SIG-M5 (cell line): ENCODE data around the gene ACER3.
"Not testable (repeated sequence)": the region's sequence is repeated elsewhere in the genome, so short reads cannot be mapped to it uniquely, and the experiment has no call there.

Experiments used
- DNase-seq: peaks from one replicate; lab custom pipeline; 2025; lab: John Stamatoyannopoulos, UW

The ACER3 gene

GRCh38 chr11:76872959-76873827, 12.5 kb downstream of the ACER3 start:
- no peak for DNase-seq

- DNase-seq: no peak
Measured at GRCh38 chr11:76878014-76878413, 17.3 kb downstream of the ACER3 start.

DNA sequence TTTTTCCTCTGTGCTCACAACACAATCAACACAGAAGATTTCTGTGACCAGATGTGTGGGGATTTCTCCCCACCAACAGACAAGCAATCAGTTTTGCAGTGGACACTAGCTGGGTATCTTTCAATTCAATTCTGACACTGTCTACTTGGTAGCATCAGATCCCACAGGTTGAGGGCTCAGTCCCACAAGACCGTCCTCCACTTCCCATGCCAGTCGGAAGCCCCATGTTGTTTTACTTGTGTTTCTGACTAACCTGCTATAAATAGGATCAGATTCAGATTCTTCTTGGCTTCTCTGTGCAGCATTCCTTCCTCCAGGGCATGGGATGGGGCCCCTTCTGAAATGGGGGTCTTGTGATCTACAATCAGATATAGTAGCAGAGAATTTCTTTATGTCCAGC, 19.6 kb downstream of the ACER3 start:
- DNase-seq: no peak

DNA sequence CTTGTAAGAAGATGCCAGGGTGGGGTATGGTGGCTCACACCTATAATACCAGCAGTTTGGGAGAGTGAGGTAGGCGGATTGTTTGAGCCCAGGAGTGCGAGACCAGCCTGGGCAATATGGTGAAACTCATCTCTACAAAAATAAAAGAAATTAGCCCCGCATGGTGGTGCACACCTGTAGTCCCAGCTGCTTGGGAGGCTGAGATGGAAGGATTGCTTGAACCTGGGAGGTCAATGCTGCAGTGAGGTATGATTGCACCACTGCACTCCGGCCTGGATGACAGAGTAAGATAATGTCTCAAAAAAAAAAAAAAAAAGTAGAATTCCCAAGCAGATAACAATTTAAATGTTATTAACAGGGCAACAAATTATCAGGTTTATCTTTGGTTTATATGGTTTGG, 20.2 kb downstream of the ACER3 start:
- DNase-seq: no peak

GRCh38 chr11:76885390-76886097, 24.8 kb downstream of the ACER3 start:
- DNase-seq: no peak

GRCh38 chr11:76888989-76889388, 28.3 kb downstream of the ACER3 start:
- no peak for DNase-seq

DNA sequence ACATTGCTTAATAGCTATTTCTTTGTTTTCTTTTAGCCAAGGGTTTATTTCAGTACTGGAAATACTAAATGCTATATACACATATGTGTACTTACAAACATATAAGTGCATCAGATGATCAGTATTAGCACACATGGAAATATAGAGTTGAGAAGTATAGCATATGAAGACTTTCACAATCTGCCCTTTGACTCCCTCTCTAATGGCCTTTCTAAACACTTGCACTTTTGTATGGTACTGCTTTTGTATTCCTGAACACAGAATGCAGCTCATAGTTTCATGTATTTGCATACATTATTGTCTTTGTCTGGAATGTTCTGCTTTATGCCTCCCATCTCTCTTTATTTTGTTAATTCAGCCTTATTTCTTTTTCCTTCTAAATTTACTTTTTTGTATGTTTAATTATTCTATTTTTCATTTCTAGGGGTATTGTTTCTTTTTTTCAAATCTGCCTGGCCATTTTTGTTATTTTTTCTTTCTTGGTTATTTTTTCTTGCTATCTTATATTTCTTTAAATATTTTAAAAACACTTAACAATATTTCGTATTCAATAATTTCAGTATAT, 28.8 kb downstream of the ACER3 start:
- no peak for DNase-seq

DNA sequence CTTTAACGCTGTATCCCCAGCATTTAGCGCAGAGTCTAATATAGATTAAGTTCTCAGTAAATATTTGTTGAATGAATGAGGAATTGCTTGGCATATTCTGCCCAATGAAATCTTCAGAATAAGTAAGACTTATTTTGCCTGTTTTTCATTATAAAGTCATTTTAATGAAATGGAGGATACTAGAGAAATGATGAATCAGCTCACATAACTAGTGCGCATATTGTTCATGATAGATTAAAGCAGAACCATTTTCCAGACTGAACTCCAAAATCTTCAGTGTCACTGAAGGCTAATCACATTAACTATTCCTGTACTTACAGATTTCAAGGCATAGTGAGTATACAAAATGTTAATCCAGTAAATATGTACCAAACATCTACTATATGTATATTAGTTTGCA, 29.6 kb downstream of the ACER3 start:
- no peak for DNase-seq

DNA sequence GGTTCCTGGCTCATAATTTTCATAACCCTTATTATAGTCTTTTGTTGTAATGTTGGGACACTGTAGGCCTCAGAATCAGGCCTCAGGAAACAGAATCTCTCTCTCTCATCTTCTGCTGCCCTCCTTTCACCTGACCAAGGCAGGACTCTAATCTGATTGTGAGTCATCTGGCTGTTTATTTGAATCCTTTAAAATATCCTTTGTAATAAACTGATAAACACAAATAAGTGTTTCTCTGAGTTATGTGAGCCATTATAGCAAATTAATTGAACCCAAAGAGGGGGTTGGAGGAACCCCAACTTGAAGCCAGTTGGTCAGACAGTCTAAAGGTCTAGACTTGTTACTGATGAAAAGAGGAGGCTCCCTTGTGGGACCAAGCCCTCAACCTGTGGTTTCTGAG, 30.6 kb downstream of the ACER3 start:
- no peak for DNase-seq

- no peak for DNase-seq
Measured at GRCh38 chr11:76891793-76892192, 31.1 kb downstream of the ACER3 start.

GRCh38 chr11:76892306-76892705, 31.6 kb downstream of the ACER3 start:
- DNase-seq: no peak

DNA sequence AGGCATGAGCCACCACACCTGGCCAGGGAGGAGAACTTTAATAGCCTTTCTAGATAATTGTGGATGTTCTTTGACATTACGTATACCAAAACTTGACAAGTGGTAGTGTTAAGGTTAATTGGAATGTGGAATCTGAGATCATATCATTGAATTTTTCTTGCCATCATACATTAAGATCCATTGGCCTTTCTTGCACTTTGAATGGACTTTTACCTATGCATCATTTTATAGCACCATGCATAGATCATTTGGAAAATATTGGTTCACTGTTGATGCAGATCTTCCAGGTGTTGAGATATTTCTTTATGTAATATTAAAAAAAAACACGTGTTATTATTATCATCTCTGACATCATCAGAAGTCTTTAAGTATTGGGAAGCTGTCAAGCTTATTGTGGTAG, 36.5 kb downstream of the ACER3 start:
- no peak for DNase-seq

DNA sequence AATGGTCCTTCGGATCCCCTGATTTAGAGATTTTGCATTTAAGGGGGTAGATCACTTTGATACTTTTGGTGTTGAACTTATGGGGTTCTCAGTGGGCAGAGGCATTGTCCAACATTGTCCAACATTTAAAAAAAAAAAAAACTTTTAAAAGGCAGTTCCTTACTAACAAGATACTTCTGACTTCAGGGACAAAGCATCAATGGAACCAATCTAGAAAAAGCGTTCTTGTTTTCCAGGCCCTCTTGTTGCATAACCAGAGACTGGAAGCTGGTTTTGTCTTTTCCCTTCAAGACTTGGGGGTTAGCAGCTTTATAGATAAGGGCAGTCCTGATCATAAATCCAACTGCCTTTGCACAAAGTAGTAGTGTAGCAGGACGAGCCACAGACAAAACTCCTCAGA, 40.4 kb downstream of the ACER3 start:
- DNase-seq: no peak

GRCh38 chr11:76901622-76902021, 40.9 kb downstream of the ACER3 start:
- DNase-seq: not testable (repeated sequence)

- DNase-seq: no peak
Measured at GRCh38 chr11:76902121-76903014, 41.6 kb downstream of the ACER3 start.

DNA sequence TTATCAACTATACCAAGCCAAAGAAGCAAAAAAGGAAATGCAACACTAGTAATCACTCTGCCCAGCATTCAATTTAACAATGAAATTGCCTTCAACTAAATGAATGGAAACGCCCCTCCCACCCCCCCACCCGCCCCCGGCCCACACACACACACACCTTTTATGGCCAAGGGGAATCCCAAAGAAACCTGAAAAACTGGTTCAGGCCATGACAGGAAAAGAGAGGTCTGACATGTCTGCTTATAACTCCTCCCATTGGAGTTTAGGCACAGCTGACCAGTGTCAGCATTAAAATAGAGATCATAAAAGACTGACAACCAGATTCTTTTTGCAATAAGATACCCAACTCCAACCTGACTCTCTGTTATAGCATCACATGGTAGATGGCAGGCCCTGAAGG, 42.6 kb downstream of the ACER3 start:
- no peak for DNase-seq

- DNase-seq: no peak
Measured at GRCh38 chr11:76910620-76911414, 50.1 kb downstream of the ACER3 start.

DNA sequence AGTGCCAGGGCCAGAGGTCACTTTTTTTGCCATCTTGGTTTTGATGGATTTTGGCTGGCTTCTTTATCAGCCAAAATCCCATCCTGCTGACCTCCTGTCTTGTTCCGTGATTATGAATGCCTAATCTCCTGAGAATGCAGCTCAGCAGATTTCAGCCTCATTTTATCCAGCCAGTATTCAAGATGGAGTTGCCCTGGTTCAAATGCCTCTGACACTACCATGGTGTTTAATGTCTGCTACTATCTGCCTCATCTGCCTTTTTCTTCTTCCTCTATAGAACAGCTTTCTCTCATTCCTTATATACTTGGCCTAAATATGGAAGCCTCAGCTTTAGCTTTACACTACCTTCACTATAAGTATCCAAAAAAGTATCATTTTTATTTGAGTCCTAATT, 50.7 kb downstream of the ACER3 start:
- DNase-seq: no peak

DNA sequence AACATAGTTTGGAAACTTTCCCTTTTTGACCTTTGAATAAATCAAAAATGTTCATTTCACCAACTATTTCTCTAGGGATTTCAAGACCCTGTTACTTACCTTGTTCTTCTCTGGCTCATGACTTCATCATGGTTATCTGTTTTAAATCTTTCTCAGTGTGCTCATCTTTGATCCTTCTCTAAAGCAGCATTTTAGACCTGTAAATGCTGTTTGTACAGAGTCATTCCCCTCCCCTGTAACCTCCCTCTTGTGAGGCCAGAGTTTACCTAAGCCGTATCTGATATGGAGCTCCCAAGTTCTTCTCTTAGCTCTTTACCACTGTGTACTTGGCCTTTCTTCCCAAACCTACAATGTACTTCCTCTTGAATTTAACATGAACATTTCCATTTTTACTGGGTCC, 56.0 kb downstream of the ACER3 start:
- DNase-seq: no peak

DNA sequence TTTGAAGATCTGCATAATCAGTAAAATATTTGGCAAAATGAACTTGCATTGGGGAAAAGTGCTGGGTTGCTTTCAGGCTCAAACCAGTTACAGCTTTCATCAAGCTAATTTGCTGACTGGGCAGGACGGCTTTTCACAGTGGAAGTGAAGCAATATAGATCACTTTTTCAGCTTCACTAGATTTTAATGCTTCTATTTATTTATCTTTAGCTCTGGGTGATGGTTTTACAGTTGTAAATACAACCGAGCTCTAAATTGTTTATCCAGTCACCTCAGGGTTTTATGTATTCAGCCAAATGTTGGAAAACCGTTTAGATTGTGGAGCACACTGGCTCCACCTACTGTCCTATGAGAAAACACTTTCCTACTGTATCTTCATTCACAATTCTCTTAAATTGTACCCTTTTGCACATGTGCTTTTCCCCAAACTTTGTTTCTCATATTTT, 58.2 kb downstream of the ACER3 start:
- no peak for DNase-seq

- no peak for DNase-seq
Measured at GRCh38 chr11:76919467-76919866, 58.7 kb downstream of the ACER3 start.
